Measurements from ENCODE around the gene CABP2.

DNA sequence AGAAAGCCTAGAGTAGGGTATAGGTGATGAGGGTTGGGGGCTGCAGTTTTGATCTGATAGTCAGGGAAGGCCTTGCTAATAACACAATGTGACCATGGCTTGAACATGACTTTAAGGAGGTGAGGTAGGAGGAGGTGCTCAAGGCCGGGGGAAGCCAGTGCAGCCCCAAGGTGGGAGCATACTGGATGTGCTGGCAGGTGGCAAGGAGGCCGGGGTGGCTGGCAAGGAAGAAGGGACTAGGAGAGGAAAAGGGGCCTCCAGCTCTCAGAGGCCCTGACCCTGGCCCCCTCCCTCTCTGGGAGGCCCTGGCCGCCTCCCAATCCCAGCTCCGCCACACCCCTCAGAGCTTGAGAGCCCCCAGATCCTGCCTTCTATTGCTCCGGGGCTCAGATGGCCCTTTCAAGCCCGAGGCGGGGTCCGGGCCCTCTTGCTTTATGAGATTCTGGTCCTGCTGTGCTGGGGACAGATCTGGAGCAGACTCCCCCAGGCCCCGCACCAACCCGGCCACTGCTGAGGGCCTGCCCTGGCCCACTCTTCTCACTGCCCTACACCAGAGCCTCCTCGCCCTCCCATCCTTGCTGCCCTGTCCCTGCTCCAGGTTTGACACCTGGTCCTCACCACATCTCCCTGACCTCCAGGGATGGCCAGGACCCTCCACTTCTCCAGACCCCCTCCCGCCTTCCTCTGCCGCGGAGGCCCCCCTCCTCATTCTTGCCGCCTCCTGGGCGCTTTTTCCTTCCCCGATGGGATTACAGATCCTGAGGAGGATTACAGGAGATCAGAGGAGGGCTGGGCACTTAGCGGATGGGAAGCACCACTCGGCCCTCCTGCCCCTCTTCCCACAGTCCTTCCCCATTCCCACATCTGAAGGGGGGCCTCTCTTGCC is 19.9 kb downstream of the CABP2 start:
- TF ChIP-seq ZBTB7A (IDR thresholded peaks at IDR 0.05; ENCODE audit: low read depth) (no peak), TCF12 (IDR thresholded peaks at IDR 0.05; ENCODE audit: low read depth) (no peak), EP300 (IDR thresholded peaks at IDR 0.05; ENCODE audit: borderline replicate concordance) (no peak), CREB1 (IDR thresholded peaks at IDR 0.05; ENCODE audit: low read depth) (no peak), YY1 (IDR thresholded peaks at IDR 0.05; ENCODE audit: low read depth) (no peak), CEBPB (IDR thresholded peaks at IDR 0.05) (no peak), EGR1 (IDR thresholded peaks at IDR 0.05) (no peak), RAD21 (IDR thresholded peaks at IDR 0.05; ENCODE audit: low read depth) (no peak), FOXM1 (IDR thresholded peaks at IDR 0.05; ENCODE audit: borderline replicate concordance, low read depth) (no peak), USF1 (IDR thresholded peaks at IDR 0.05) (no peak), TAF1 (IDR thresholded peaks at IDR 0.05; ENCODE audit: low read depth) (no peak), REST (IDR thresholded peaks at IDR 0.05; ENCODE audit: low read depth) (no peak), NFIC (IDR thresholded peaks at IDR 0.05) (no peak)
- TF ChIP-seq, protein P1, sequence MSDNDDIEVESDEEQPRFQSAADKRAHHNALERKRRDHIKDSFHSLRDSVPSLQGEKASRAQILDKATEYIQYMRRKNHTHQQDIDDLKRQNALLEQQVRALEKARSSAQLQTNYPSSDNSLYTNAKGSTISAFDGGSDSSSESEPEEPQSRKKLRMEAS (IDR thresholded peaks at IDR 0.05) = no peak
